ENCODE measurements around the gene RXYLT1.
"Not testable (repeated sequence)": the region's sequence is repeated elsewhere in the genome, so short reads cannot be mapped to it uniquely, and the experiment has no call there.

RXYLT1 gene

GRCh38 chr12:63779498-63780481 is at the start of gene RXYLT1:
Gene RXYLT1 (plus strand): TSS chr12:63779909. CDS start chr12:63779961, 52 bp downstream.
- DNase-seq (ENCODE audit: low read depth): no peak

DNA sequence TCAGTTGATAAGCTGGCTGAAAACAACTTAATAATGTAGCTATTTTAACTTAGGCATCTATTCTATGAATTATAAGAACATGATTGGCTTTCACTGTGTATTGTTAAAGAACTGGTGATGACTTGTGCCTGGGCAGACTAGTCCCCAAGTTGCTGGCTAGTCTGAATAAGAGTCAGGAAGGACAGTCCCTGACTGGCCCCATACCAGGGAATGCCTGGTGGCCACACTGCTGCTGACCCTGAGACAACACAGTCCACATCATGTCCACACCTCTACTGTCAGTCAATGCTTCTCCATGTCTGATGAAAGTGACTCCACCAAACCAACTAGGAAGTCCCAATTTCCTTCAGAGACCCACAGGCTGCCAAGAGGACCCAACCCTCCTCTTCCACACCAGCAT is 46.9 kb upstream of the RXYLT1 start:
- not testable (repeated sequence) for DNase-seq (ENCODE audit: low read depth)

GRCh38 chr12:63733585-63733984 is 46.1 kb upstream of the RXYLT1 start:
- not testable (repeated sequence) for DNase-seq (ENCODE audit: low read depth)

GRCh38 chr12:63740551-63740950 is 39.2 kb upstream of the RXYLT1 start:
- not testable (repeated sequence) for DNase-seq (ENCODE audit: low read depth)

- not testable (repeated sequence) for DNase-seq (ENCODE audit: low read depth)
These were observed 38.3 kb upstream of the RXYLT1 start for GRCh38 chr12:63741431-63741830.

DNA sequence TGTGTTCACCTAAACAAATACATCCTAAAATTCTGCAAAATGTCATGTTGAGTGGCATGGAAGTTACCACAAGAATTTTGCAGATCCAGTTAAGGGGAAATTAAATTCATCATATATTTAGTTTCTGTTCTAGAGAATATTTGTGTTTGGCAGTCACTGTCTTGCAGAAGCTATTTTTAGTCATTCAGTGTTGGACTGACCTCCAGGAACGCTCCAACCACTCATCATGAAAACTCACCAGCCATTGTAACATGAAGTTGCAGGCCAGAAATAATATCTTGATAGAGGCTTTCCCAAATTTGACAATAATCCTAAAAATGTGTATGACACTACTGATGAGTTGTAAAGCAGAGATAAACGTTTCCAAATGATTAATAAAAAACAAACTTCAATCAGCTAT is 35.6 kb upstream of the RXYLT1 start:
- not testable (repeated sequence) for DNase-seq (ENCODE audit: low read depth)

- DNase-seq (ENCODE audit: low read depth): not testable (repeated sequence)
These were observed 33.2 kb upstream of the RXYLT1 start for GRCh38 chr12:63746470-63746869.

DNA sequence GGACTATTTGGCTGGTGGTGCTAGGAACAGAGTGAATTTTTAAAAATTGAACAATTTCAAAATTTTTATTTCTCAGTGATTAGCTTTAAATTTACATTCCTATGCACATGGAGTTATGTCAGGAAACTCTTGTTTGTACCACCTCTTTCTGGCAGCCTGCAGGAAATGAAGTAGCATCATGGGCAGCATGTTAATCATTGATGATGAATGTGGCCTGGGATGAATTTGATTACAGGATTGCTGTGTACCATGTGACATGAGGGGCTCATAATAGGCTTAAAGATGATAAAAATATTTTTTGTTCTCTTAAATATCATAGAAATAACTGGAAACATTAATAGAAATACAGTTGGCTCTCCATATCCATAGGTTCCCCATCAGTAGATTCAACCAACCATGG is 32.6 kb upstream of the RXYLT1 start:
- DNase-seq (ENCODE audit: low read depth): not testable (repeated sequence)

DNA sequence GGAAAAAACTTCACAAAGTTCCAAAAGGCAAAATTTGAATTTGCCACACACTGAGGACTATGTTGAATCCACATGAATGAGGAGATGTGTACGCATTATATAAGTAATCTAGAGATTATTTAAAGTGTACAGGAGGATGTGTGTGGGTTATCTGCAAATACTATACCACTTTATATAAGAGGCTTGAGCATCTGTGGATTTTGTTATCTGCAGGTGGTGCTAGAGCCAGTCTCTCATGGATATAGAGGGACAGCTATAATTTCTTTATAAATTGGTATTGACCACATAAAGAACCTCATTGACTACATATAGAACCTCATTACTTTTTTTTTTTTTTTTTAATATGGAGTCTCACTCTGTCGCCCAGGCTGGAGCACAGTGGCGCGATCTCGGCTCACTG is 32.2 kb upstream of the RXYLT1 start:
- no peak for DNase-seq (ENCODE audit: low read depth)

DNA sequence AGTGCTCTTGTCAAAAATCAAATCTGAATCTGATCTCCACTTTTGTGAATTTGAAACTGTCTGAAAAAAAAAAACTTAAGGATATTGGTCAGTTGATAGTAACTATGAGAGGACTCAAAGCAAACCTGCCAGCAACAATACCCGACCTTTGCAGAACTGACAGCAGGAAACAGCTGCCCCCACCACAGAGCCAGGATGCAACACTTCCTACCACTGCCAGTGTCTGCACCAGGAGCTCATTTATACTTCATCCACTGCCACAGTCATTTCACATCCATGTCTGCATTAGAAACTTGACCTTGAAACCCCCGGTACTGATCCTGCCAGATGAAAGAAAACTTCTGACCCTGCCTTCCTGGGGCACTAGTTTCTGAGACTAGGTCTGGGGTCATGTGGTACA is 27.4 kb upstream of the RXYLT1 start:
- DNase-seq (ENCODE audit: low read depth): no peak

DNA sequence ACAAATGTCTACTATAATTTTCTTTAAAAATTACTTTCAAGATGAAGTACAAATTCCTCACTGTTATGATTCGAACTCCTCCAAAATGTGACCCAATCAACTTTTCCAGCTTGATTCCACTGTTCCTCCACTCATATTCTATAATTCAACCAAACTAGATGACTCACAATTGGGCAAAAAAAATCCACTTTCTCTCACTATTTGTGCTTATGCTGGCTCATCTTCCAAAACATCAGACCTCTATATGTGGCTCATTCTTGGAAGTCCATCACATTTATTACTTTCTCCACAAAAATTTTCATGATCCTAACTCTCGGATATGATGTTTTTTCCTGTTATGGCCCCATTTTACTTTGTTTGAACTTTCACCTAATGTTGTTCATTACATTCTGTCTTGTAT is 26.9 kb upstream of the RXYLT1 start:
- no peak for DNase-seq (ENCODE audit: low read depth)

DNA sequence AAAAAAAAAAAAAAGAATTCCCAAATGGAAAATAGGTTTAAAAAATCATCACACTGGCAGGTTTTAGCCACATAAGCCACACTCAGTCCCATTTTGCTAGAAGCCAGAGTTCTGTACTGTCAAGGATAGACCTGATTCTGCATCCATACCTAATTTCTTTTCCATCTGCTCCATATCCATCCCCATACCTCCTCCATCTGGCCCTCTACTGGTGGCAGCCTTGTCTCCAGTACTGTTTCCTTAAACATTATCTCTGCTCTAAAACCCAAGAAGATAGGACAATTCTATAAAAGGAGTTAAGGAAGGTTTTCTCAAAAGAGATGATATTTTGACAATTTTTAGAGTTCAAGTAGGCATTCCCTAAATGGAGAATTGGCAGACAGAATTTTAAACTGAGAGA is 26.0 kb upstream of the RXYLT1 start:
- no peak for DNase-seq (ENCODE audit: low read depth)

DNA sequence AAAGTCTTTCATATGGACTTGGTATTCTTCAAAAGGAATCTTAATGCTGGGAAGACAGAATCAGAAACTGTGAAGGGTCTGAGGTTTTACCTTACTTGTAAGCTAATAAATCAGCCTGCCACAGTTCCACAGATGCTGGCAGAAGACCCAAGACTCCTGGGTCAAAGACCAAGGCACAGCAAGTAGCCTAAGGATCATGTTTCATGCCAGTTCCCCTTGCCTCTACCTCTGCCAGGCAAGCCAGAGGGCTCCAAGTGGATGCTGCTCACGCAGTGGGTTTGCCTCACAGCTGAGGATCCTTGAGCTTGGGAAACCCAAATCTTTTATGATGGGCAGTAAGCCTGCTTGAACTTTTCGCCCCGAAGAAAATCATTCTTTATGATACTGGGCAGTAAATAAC is 15.2 kb upstream of the RXYLT1 start:
- no peak for DNase-seq (ENCODE audit: low read depth)

GRCh38 chr12:63766498-63766897 is 13.2 kb upstream of the RXYLT1 start:
- no peak for DNase-seq (ENCODE audit: low read depth)

DNA sequence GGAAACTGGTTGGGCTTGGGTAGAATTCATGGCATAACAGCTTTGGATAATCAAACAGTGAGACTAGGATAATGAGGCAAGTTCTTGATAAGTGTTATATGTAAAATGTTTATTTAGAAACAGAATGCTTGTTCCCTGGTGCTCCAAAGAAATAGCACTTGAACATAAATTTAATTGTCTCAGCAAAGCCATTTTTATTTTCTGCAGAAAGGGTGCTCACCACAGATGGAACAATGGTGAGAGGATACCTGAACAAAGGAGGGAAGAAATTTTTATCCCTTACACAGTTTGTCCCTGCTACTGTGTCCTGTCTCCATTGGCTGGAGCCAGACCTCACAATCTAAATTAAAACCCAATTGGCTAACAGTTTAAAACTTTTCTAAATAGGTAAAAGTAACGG is 9.3 kb upstream of the RXYLT1 start:
- DNase-seq (ENCODE audit: low read depth): no peak

- DNase-seq (ENCODE audit: low read depth): no peak
These were observed 2.4 kb upstream of the RXYLT1 start for GRCh38 chr12:63777340-63777739.

DNA sequence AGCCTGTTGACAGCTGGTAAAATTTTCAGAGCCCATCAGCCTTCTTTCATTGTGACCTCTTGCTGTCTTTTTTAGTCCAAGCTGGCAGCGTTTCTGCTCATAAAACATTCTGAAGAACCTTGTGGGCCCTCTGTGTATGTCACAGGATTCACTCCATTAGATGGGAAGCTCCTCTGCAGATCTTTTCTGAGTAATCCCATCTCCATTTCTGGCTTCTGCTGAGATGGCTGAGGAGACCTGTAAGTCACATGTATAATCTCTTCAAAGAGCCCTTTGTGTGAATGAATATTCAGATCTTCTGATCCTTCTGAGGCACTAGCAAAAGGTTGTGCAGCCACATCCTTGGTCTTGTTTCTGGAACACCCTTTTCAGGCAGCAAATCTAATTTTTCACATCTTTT is 2.8 kb downstream of the RXYLT1 start:
- no peak for DNase-seq (ENCODE audit: low read depth)

GRCh38 chr12:63787306-63787705 is 7.6 kb downstream of the RXYLT1 start:
- DNase-seq (ENCODE audit: low read depth): no peak

GRCh38 chr12:63790608-63790945 is 10.9 kb downstream of the RXYLT1 start:
- DNase-seq (ENCODE audit: low read depth): no peak

- DNase-seq (ENCODE audit: low read depth): no peak
These were observed 12.6 kb downstream of the RXYLT1 start for GRCh38 chr12:63792338-63792737.

GRCh38 chr12:63795032-63795687 is 15.5 kb downstream of the RXYLT1 start:
- DNase-seq (ENCODE audit: low read depth): no peak

GRCh38 chr12:63795944-63796343 is 16.2 kb downstream of the RXYLT1 start:
- DNase-seq (ENCODE audit: low read depth): no peak

GRCh38 chr12:63802012-63802608 is 22.4 kb downstream of the RXYLT1 start:
- DNase-seq (ENCODE audit: low read depth): no peak

Data from non-pigmented ciliary epithelial cell (primary cell).